NCI-H146 treated with DMSO at 0.1 percent for 48 hours (cell line): ENCODE measurements around the gene DCTN2.

Experiments used
- DNase-seq: peaks from one replicate; lab custom pipeline; 2025; ENCODE audit not compliant: unreplicated experiment; lab: John Stamatoyannopoulos, UW

The DCTN2 gene

GRCh38 chr12:57491393-57492280 lies 55.4 kb downstream of the DCTN2 start:
- DNase-seq = no peak

GRCh38 chr12:57490126-57490525 lies 56.9 kb downstream of the DCTN2 start:
- no peak for DNase-seq

- no peak for DNase-seq
These were observed 57.8 kb downstream of the DCTN2 start for GRCh38 chr12:57489157-57489641.

- DNase-seq = no peak
These were observed 58.4 kb downstream of the DCTN2 start for GRCh38 chr12:57488402-57489156.

- peak; percentile 95 for DNase-seq
These were observed 59.2 kb downstream of the DCTN2 start, which contains the start of gene MARS1 for GRCh38 chr12:57487597-57488401. TSS of gene MARS1 (plus strand) at chr12:57488068. CDS start at chr12:57488091, 23 bp downstream.

GRCh38 chr12:57487055-57487596 lies 59.9 kb downstream of the DCTN2 start:
- no peak for DNase-seq

- no peak for DNase-seq
These were observed 61.3 kb downstream of the DCTN2 start for GRCh38 chr12:57485695-57486094.

- no peak for DNase-seq
These were observed 63.5 kb downstream of the DCTN2 start for GRCh38 chr12:57483466-57483865.

- DNase-seq = no peak
These were observed 65.3 kb downstream of the DCTN2 start for GRCh38 chr12:57481671-57482070.
